Anterior cingulate cortex (tissue), 58 donors: ENCODE measurements around the gene SELE.

ENCODE experiments used
- DNase-seq, 58 donors: peaks; one replicate each; lab custom pipeline; 2025; lab: John Stamatoyannopoulos, UW

SELE gene, protein sequence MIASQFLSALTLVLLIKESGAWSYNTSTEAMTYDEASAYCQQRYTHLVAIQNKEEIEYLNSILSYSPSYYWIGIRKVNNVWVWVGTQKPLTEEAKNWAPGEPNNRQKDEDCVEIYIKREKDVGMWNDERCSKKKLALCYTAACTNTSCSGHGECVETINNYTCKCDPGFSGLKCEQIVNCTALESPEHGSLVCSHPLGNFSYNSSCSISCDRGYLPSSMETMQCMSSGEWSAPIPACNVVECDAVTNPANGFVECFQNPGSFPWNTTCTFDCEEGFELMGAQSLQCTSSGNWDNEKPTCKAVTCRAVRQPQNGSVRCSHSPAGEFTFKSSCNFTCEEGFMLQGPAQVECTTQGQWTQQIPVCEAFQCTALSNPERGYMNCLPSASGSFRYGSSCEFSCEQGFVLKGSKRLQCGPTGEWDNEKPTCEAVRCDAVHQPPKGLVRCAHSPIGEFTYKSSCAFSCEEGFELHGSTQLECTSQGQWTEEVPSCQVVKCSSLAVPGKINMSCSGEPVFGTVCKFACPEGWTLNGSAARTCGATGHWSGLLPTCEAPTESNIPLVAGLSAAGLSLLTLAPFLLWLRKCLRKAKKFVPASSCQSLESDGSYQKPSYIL

GRCh38 chr1:169733924-169734323 is at the start of gene SELE:
Gene SELE (minus strand): TSS chr1:169734079. CDS start chr1:169733612, 467 bp downstream.
- no peak for DNase-seq

- DNase-seq: no peak
Measured at GRCh38 chr1:169782596-169782995, 48.7 kb upstream of the SELE start.

DNA sequence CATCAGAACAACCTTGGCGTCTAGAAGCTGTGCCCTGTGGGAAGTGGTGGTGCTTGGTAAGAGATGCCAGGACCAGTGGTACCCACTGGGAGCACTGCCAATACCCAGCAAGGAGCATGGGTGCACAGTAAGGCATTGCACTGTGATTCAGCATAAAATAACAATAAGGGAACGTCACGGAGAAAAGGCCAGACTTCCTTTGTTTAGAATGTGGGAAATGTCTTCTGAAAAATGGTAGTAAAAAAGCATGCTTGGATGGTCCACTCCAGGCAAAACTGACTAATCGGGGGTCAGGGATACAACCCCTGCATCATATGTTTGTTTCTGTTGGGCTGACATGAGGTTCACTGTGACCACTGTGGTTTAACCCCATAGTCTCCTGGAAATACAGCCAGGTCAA is 46.1 kb upstream of the SELE start:
- DNase-seq: peak in 1 of 58 donors; percentile 0

- DNase-seq: no peak
Measured at GRCh38 chr1:169779150-169779549, 45.3 kb upstream of the SELE start.

GRCh38 chr1:169776440-169776839 is 42.6 kb upstream of the SELE start:
- no peak for DNase-seq

DNA sequence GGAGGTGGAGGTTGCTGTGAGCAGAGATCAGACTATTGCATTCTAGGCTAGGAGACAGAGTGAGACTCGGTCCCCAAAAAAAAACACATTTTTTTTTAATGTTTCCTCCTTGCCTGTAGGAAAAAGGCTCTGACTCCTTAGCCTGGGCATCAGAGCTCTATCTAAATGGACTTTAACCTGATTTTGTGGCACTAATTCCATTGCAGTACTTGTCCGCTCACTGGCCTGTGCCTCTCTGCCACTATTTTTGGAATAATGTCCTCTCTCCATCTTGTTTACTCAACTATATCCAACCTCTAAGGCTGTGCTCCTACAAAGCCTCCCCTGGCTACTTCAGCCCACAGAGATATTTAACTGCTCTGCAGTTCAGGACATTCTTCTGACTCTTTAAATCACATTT is 34.3 kb upstream of the SELE start:
- DNase-seq: no peak

DNA sequence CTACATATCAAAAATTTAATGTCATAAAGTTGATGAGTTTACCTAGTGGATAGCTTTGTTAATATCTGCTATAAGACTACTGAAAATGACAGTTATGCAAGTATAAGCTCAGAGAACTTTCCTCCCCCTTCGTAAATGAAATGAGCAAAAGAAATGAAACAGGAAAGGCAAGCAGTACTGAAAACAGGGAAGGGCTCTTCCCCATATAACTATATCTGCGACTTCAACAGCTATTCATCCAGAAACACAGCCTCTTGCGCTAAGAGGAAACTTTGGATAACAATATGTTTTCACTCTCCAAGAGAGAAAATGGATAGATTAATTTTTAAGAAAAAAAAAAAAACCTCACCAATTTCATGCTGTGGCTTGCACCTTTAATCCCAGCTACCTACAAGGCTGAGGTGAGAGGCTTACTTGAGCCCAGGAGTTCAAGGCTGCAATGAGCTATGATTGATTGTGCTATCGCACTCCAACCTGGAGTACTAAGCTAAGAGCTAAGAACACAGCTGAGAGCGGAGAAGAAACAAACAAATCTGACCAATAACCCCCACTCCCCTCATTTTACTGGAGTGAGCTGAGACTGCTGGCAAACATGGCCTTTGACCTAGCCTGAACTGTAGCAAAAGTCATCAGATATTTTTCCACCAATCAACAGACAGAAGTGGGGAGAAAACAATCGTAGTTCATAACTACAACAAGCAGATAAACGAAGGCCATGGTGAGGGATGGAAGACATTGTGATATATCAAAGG is 31.9 kb upstream of the SELE start:
- DNase-seq: no peak

GRCh38 chr1:169764919-169765318 is 31.0 kb upstream of the SELE start:
- no peak for DNase-seq

- no peak for DNase-seq
Measured at GRCh38 chr1:169762699-169763098, 28.8 kb upstream of the SELE start.

GRCh38 chr1:169759038-169759437 is 25.2 kb upstream of the SELE start:
- DNase-seq: no peak

DNA sequence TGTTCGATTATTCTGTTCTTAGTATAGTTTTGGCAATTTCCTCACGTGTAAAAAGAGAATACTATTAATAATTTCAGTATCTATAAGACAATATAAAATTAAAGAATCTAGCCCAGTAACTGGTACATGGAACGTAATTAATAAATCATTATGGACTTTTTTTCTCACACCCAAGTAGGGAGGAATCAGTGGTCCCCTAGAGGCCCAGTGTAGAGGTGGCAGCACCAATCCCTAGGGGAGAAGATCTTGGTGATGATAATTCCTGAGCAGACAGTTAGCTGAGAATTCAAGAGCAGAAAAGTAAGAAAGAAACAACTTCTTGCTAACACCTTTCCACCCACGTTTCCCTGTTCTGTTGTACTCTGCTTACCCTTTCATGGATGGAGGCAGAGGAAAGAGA is 19.7 kb upstream of the SELE start:
- no peak for DNase-seq

GRCh38 chr1:169750041-169750440 is 16.2 kb upstream of the SELE start:
- no peak for DNase-seq

DNA sequence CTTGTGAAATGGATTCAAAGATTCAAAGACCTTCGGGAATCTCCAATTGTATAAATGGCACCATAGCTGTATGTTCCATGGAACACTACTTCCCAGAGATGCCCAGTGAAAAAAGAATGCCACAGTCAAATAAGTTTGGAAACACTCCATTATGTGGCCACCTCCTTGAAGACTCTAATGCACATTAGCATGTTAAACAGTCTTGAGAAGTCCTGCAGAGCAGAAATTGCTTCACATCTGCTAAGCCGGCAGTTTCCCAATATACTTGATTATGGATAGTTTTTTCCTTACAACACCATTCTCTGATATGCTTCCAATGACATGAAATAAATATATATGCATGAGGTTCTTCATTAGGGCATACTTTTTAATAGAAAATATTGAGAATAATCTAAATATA is 12.7 kb upstream of the SELE start:
- DNase-seq: no peak

DNA sequence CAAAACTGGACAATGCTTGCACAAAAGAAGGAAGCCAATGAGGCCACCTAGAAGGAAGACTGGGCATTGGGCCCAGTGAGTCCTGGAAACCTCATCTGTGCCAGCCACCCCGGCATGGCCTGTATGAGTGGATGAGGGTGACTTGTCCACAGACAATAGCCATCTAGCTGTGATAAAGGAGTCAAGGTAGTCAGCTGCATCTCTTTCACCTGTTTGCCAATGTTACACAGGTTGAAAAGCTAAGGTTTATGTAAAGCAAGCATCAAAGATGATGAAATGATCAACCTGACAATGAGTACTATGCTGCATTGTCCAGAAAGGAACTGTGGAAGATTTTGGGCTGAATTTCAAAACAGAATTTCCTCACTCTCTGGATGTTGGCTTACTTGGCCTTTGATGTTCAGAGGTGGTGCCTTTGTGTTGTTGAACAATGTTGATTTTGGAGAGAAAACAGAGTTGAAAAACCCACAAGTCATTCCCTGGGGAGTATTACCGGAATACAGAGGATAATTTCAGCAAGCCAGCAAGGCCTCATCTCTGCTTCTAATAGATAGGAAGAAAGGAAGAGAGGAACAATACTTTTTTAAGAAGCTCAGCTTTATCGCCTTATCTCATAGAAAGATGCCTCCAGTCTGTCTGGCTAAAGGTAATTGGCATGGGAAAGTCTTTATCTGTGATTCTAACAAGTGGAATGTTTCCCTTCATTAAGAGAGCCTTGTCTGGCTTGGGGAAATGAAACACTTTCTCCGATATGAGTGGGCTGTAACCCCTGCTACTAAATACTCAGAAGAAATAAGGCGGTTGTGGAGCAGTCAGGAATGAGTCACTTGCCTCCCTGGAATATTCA is 11.4 kb upstream of the SELE start:
- DNase-seq: no peak

DNA sequence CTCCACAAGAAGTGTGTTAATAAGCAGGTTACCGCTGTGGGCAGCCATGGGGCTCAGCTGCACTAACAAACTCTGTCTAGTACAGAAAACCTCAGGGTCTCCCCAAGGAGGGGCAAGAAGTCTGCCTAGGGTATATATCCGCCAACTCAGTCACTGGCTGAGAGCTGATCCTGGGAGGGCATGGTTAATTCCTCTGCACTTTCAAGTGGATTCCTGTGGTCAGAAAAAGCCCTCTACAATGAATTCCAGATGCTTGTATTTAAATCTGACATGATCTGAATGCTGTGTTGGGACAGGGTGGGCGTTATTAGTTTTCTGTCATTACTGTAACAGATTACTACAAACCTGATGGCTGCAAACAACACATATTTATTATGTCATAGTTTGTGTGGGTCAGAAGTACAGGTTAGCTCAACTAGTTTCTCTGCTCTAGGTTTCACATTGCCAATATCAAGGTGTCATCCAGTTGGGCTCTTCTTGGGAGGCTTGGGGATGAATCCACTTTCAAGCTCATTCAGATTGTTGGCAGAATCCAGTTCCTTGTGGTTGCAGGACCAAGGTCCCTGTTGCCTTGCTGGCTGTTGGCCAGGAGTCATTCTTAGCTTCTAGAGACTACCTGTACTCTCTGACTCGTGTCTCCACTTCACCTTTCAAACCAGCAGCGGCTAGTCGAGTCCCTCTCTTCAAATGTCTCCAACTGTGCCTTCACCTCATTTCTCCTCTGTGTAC is 8.0 kb upstream of the SELE start:
- no peak for DNase-seq

DNA sequence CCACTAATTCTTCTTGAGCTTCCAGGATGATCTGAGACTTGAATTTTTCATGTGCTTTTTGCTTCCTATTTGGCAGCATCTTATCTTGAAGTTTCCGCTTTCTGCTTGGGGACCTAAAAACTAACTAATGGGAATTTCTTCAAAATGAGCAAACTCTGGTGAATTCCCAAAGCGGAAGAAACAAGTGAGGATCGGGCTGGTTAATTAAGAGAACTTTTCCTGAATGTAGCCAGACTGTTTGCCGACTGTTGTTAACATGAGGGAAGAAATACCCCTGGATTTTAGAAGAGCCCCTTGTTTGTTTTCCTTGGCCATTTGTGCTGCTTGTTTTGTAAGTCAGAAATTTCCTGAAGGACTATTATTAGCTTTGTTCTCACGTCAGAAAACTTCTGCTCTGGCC is 6.1 kb upstream of the SELE start:
- DNase-seq: peak in 1 of 58 donors; percentile 1

DNA sequence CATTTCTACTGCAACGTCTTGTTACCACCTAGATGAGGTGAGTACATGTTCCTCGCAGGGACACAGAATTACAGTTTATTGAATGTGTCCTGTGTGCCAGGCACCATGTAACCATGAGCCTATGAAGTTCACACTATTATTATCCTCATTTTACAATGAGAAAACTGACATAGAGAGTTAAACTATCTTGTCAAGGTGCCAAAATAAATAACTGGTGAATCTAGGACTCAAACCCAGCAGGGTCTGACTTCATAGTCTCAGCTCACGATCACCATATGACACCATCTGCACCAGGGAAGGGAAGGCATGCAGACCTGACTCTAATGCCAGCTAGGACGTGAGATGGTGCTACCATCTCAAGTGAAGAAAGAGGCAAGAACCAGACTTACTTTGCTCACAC is 2.4 kb downstream of the SELE start:
- no peak for DNase-seq

DNA sequence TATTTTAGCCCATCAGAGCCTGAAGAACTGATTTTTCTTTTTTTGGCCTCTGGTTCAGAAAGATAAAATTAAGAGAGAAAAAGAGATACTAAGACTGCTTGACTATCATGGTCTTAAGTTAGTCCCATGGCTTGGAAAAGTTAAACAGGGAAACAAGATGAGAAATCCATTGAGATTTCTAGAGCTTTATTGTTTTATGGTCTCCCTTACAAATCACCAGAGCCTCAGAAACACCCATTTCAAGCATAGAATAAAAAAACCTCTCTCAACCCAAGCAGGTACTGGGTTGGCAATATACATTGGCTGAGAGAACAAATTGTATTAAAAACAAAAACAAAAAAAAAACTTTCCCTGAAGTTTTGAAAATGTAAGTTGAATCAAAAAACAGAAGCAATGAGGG is 3.9 kb downstream of the SELE start:
- DNase-seq: no peak

GRCh38 chr1:169727307-169727706 is 6.6 kb downstream of the SELE start:
- no peak for DNase-seq

DNA sequence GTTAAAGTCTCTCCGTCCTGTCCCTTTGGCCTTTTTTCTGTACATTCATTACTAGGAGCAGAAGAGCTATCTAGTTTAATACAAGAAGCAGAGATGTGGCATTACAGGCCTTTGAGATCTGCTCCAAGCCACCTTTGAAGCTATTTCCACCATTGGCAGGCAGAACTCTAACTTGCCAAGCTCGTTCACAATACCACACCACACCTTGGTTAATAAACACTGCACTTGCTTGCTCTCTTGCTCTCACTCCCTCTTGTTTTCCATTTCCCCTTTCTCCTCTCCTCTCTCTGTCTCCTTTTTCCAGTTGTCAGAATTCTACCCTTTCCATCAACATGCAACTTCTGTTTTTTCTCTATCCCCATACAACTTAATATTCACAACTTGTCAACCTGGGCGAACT is 7.0 kb downstream of the SELE start:
- no peak for DNase-seq
